B cell (primary cell): ENCODE results near the gene NPAS2.

ENCODE experiments used
- CTCF ChIP-seq: fragments of 200-600 bp; IDR thresholded peaks from one replicate; pipeline ENCODE4 v1.8.0; 2022; ENCODE audit warnings: antibody characterized with exemption, mild to moderate bottlenecking
- EZH2 ChIP-seq: IDR thresholded peaks from 2 replicates; pipeline ENCODE4 v1.6.1; 2012; ENCODE audit warnings: borderline replicate concordance, low read depth, mild to moderate bottlenecking, moderate library complexity, low read length; ENCODE audit not compliant: insufficient read depth, poor library complexity, severe bottlenecking

DNA sequence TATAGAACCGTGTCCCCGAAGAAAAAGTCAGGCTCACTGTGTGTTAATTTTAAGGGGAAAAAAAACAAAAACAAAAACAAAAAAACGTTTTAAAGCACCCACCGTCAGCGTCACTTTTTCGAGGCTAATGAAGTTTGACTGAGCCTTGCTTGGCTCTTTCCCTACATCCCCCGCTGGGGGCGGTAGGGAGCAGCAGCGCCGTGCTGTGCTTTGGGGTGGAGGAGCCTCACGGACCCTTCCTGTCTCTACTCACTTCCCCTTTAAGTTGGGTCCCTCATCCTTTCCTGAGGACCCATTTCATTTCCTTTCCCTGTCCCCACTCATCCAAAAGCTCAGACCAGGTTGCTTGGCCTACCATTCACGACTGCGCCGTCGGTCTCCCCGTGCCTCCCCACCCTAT is 99.4 kb downstream of the NPAS2 start:
- TF ChIP-seq CTCF (peak; percentile 52), EZH2 (no peak)
